Measurements from ENCODE around the gene IGF2BP3. TPM values are rescaled to one million over a fixed set of nuclear protein-coding genes. Genes with fewer than 3 reads are reported as not detected.

IGF2BP3 gene
- total and polyA plus RNA-seq, 2 donors (not counting 3 experiments of a cell fraction or from before 2014, with no cell fraction given), result 41.2 to 111 TPM

DNA sequence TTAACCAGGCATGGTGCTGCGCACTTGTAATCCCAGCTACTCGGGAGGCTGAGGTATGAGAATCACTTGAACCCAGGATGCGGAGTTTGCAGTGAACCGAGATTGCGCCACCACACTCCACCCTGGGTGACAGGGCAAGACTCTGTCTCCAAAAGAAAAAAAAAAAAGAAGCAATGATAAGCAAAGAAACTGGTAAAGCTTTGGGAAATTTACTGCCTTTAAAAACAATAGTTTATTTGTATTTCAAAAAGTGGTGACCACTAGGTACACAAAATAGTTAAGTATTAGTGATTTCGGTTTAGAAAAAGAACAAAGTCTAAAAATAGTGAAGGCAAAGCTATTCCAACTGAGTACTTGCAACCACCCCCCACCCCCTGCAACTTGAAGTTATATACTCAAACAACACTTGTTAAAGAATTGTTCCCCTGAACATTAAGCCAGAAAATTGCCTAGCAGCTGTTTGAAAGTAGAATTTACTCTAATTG lies 133.4 kb downstream of the IGF2BP3 start:
- intact Hi-C loops (cut with micrococcal nuclease) (no loop called here), dilution Hi-C loops (cut with MboI; ENCODE audit: extremely low pct_ligation_motif_present, low sequenced_read_pairs) (no loop called here)
- POLR2A ChIA-PET, result interaction anchor here (0.7 to 1.2 kb wide), 2 partner anchors 10 to 11 kb away, joined by 5 read pairs; no protein-coding TSS in a partner anchor
- no peaks in the 10 kb centered on the region for H3K27me3 ChIP-seq (ENCODE audit: control insufficient read depth in 2 of 2, insufficient read depth in 2 of 2, low read length in 2 of 2)
- H3K9ac ChIP-seq (replicated peaks; ENCODE audit: extremely low read depth, insufficient read depth, low read length), result no peak overlapping the region
- DNase-seq (ENCODE audit: low read depth, low spot score) (no peak), FAIRE-seq (no peak)
- H4K20me1 ChIP-seq (replicated peaks; ENCODE audit: control insufficient read depth, extremely low read depth, insufficient read depth, low read length), result no peaks in the 10 kb centered on the region
- H3K79me2 ChIP-seq (ENCODE audit: control insufficient read depth, insufficient read depth, low read length), result peaks cover 53% of the 10 kb centered on the region
- TF ChIP-seq GATA2 (IDR thresholded peaks at IDR 0.05; ENCODE audit: insufficient read depth, insufficient read length, low read depth, low read length), result no peak
- no peak for TF ChIP-seq JUN (IDR thresholded peaks at IDR 0.05; ENCODE audit: borderline replicate concordance, insufficient read depth, insufficient read length, low read depth)
- TF ChIP-seq, protein P1, sequence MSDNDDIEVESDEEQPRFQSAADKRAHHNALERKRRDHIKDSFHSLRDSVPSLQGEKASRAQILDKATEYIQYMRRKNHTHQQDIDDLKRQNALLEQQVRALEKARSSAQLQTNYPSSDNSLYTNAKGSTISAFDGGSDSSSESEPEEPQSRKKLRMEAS (IDR thresholded peaks at IDR 0.05; ENCODE audit: insufficient read depth, insufficient read length), result no peak
- TF ChIP-seq MYC (IDR thresholded peaks at IDR 0.05; ENCODE audit: low read depth, low read length), result no peak
- no peak for TF ChIP-seq EZH2 (IDR thresholded peaks at IDR 0.05; ENCODE audit: borderline replicate concordance, low read depth, low read length, severe bottlenecking)
- TF ChIP-seq FOS (IDR thresholded peaks at IDR 0.05; ENCODE audit: borderline replicate concordance, insufficient read depth, low read length), result no peak
- TF ChIP-seq, protein P2, sequence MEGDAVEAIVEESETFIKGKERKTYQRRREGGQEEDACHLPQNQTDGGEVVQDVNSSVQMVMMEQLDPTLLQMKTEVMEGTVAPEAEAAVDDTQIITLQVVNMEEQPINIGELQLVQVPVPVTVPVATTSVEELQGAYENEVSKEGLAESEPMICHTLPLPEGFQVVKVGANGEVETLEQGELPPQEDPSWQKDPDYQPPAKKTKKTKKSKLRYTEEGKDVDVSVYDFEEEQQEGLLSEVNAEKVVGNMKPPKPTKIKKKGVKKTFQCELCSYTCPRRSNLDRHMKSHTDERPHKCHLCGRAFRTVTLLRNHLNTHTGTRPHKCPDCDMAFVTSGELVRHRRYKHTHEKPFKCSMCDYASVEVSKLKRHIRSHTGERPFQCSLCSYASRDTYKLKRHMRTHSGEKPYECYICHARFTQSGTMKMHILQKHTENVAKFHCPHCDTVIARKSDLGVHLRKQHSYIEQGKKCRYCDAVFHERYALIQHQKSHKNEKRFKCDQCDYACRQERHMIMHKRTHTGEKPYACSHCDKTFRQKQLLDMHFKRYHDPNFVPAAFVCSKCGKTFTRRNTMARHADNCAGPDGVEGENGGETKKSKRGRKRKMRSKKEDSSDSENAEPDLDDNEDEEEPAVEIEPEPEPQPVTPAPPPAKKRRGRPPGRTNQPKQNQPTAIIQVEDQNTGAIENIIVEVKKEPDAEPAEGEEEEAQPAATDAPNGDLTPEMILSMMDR (IDR thresholded peaks at IDR 0.05; ENCODE audit: extremely low read depth in 1 of 2, insufficient read depth in 1 of 2, low read depth in 1 of 2, low read length in 2 of 2), result no peak
- no peak for TF ChIP-seq POLR2AphosphoS5 (IDR thresholded peaks at IDR 0.05; ENCODE audit: insufficient read depth, low read depth, low read length)
- TF ChIP-seq POLR2A (IDR thresholded peaks at IDR 0.05; ENCODE audit: low read depth, low read length), result no peak
- H2AFZ ChIP-seq (ENCODE audit: low read depth, low read length), result no peak overlapping the region
- peaks cover 7 to 26% of the 10 kb centered on the region in 2 experiments for H3K36me3 ChIP-seq (ENCODE audit: control insufficient read depth in 2 of 2, extremely low read depth in 1 of 2, insufficient read depth in 2 of 2, low read length in 2 of 2)
- peaks cover 51% of the 10 kb centered on the region for H3K4me1 ChIP-seq (ENCODE audit: control insufficient read depth, extremely low read depth, insufficient read depth, low read length)
- no TSS peak for BruUV-seq (replicated peaks)
- H3K9me3 ChIP-seq (replicated peaks; ENCODE audit: control insufficient read depth, insufficient read depth, low read length), result no peaks in the 10 kb centered on the region
- CTCF ChIA-PET, result interaction anchor here (0.9 to 3.1 kb wide), 4 partner anchors 13 to 127 kb away, joined by 3 to 10 read pairs (median 6); no protein-coding TSS in a partner anchor
- no peaks in the 10 kb centered on the region for H3K9me1 ChIP-seq (replicated peaks; ENCODE audit: control insufficient read depth, extremely low read depth, insufficient read depth, low read length)
- no peak overlapping the region for H3K4me3 ChIP-seq (replicated peaks in 1 of 3; ENCODE audit: insufficient read depth in 1 of 3, low read depth in 1 of 3, low read length in 3 of 3)
- no peak overlapping the region for H3K4me2 ChIP-seq (ENCODE audit: insufficient read depth, low read length)
- no peak overlapping the region for H3K27ac ChIP-seq (ENCODE audit: insufficient read depth, low read depth, low read length)

All from endothelial cell of umbilical vein (primary cell).